OCI-LY7 (cell line): ENCODE measurements around the gene KCNQ1. TPM values are rescaled to one million over a fixed set of nuclear protein-coding genes. Genes with fewer than 3 reads are reported as not detected.

Experiments
- BruUV-seq: library from RNA; stranded (reverse); fragments of 400-500 nt; replicated peaks from 2 replicates; lab custom pipeline; 2021; lab: Mats Ljungman, UMichigan
- CTCF ChIA-PET: fragments of 300-600 bp; sonication (Branson Sonifier 250); formaldehyde crosslinking; loops from one replicate; lab custom pipeline; 2022; ENCODE audit warnings: antibody characterized with exemption; ENCODE audit not compliant: unreplicated experiment; lab: Charles Lee
- POLR2A ChIA-PET: fragments of 300-600 bp; sonication (Branson Sonifier 250); formaldehyde crosslinking; loops from one replicate; lab custom pipeline; 2022; ENCODE audit warnings: antibody characterized with exemption; lab: Charles Lee
- DNase-seq: peaks from one replicate; pipeline ENCODE4 v3.0.0-alpha.2; 2015; ENCODE audit warnings: low spot score
- H2AFZ ChIP-seq: fragments of 200-600 bp; sonication (generic), shearing (Covaris generic); 2 replicates; pipeline ENCODE4 v1.6.1; 2014; ENCODE audit warnings: mild to moderate bottlenecking, antibody characterized with exemption, low read length, moderate library complexity
- H3K27ac ChIP-seq: fragments of 200-600 bp; sonication (generic); 2 replicates; pipeline ENCODE4 v1.5.1; 2014; ENCODE audit warnings: mixed run types, low read depth, mild to moderate bottlenecking, moderate library complexity, low read length, inconsistent platforms; ENCODE audit not compliant: poor library complexity, severe bottlenecking
- H3K36me3 ChIP-seq: fragments of 200-600 bp; sonication (generic); 2 replicates; pipeline ENCODE4 v1.6.1; 2014; ENCODE audit warnings: mild to moderate bottlenecking, antibody characterized with exemption, low read length, moderate library complexity, mixed read lengths; ENCODE audit not compliant: insufficient read depth
- H3K4me1 ChIP-seq: fragments of 200-600 bp; sonication (generic); 2 replicates; pipeline ENCODE4 v1.5.1; 2014; ENCODE audit warnings: mild to moderate bottlenecking, low read length; ENCODE audit not compliant: insufficient read depth, poor library complexity, severe bottlenecking
- H3K4me2 ChIP-seq: fragments of 200-600 bp; sonication (generic); 2 replicates; pipeline ENCODE4 v1.6.1; 2014; ENCODE audit warnings: mild to moderate bottlenecking, low read length
- H3K4me3 ChIP-seq: fragments of 200-600 bp; sonication (generic); 2 replicates; pipeline ENCODE4 v1.5.1; 2014; ENCODE audit warnings: mild to moderate bottlenecking, low read depth, low read length; ENCODE audit not compliant: poor library complexity, severe bottlenecking
- H3K79me2 ChIP-seq: fragments of 200-600 bp; sonication (generic); 2 replicates; pipeline ENCODE4 v1.6.1; 2016; ENCODE audit warnings: low read depth, mild to moderate bottlenecking, low read length, moderate library complexity, mixed read lengths; ENCODE audit not compliant: insufficient read depth
- H3K9me2 ChIP-seq: fragments of 200-600 bp; sonication (generic); 2 replicates; pipeline ENCODE4 v1.6.1; 2016; ENCODE audit warnings: mild to moderate bottlenecking, low read length, mixed read lengths; ENCODE audit not compliant: insufficient read depth
- H3K9me3 ChIP-seq: fragments of 200-600 bp; sonication (generic); 2 replicates; pipeline ENCODE4 v1.6.1; 2014; ENCODE audit warnings: mild to moderate bottlenecking, mixed run types, low read length, mixed read lengths
- H4K20me1 ChIP-seq: fragments of 200-600 bp; sonication (generic); 2 replicates; pipeline ENCODE4 v1.6.1; 2014; ENCODE audit warnings: mild to moderate bottlenecking, antibody characterized with exemption, low read length, moderate library complexity, mixed read lengths; ENCODE audit not compliant: insufficient read depth
- EZH2phosphoT487 ChIP-seq: fragments of 200-600 bp; sonication (generic); IDR thresholded peaks from 2 replicates; pipeline ENCODE4 v1.6.1; 2018; ENCODE audit warnings: low read depth, borderline replicate concordance, mild to moderate bottlenecking, mixed run types, antibody characterized with exemption, low read length, moderate library complexity, mixed read lengths
- intact Hi-C: fragments of 100-400 bp; cut with micrococcal nuclease; formaldehyde crosslinking; loops from one replicate; pipeline ENCODE4 v1.10.0; 2022; ENCODE audit not compliant: unreplicated experiment
- total RNA-seq, 2 experiments: library from RNA; depleted of rRNA in 1 of 2; stranded (reverse); fragments of >200 nt in 1 of 2; shearing (Covaris generic) in 1 of 2; gene quantifications; 2 replicates each; pipeline ENCODE4 v1.2.3, GENCODE V29; 2014 to 2022
- TF ChIP-seq, protein P1 (sequence below): fragments of 200-600 bp; sonication (generic); conservative IDR thresholded peaks from 2 replicates; pipeline ENCODE4 v1.5.1; 2014; ENCODE audit warnings: mild to moderate bottlenecking, antibody characterized with exemption, low read length, moderate library complexity, mixed read lengths

Gene KCNQ1
- total RNA-seq, 2 experiments from 2014 or later = 0.22 to 1.3 TPM

DNA sequence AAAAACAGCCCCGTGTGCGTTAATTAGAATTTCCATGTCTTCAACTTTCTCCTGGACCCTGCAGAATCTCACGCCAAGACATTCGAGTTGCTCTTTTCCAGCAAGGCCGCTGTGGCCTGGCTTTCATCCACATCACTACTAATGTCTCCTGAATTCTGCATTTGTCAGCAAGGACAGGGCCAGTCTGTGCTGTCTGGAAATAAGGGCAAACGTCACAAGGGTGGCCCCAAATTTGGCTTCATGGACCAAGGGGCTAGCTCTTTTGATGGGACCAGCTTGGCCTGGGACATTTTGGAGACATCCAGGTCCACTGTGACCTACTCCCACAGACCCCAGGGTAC, 221.6 kb downstream of the KCNQ1 start:
- no peak overlapping the region for H3K4me2 ChIP-seq
- BruUV-seq = no TSS peak
- intact Hi-C loops = no loop called here
- TF ChIP-seq EZH2phosphoT487 = no peak
- TF ChIP-seq, protein P1, sequence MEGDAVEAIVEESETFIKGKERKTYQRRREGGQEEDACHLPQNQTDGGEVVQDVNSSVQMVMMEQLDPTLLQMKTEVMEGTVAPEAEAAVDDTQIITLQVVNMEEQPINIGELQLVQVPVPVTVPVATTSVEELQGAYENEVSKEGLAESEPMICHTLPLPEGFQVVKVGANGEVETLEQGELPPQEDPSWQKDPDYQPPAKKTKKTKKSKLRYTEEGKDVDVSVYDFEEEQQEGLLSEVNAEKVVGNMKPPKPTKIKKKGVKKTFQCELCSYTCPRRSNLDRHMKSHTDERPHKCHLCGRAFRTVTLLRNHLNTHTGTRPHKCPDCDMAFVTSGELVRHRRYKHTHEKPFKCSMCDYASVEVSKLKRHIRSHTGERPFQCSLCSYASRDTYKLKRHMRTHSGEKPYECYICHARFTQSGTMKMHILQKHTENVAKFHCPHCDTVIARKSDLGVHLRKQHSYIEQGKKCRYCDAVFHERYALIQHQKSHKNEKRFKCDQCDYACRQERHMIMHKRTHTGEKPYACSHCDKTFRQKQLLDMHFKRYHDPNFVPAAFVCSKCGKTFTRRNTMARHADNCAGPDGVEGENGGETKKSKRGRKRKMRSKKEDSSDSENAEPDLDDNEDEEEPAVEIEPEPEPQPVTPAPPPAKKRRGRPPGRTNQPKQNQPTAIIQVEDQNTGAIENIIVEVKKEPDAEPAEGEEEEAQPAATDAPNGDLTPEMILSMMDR = no peak
- H3K36me3 ChIP-seq = no peaks in the 10 kb centered on the region
- H3K79me2 ChIP-seq = no peaks in the 10 kb centered on the region
- ChIA-PET POLR2A (no interaction called here), CTCF (no interaction called here)
- H3K4me1 ChIP-seq = no peaks in the 10 kb centered on the region
- no peak overlapping the region for H3K27ac ChIP-seq
- H3K9me3 ChIP-seq = no peaks in the 10 kb centered on the region
- no peak overlapping the region for H2AFZ ChIP-seq
- DNase-seq = no peak
- no peaks in the 10 kb centered on the region for H4K20me1 ChIP-seq
- H3K9me2 ChIP-seq = no peaks in the 10 kb centered on the region
- no peak overlapping the region for H3K4me3 ChIP-seq

GRCh38 chr11:2666828-2667570, 222.2 kb downstream of the KCNQ1 start:
- Histone ChIP-seq H3K9me3 (no peaks in the 10 kb centered on the region), H3K4me1 (no peaks in the 10 kb centered on the region), H4K20me1 (no peaks in the 10 kb centered on the region), H3K79me2 (no peaks in the 10 kb centered on the region), H3K27ac (no peak overlapping the region), H3K9me2 (no peaks in the 10 kb centered on the region), H3K36me3 (no peaks in the 10 kb centered on the region), H2AFZ (no peak overlapping the region), H3K4me2 (no peak overlapping the region), H3K4me3 (no peak overlapping the region)
- DNase-seq = no peak
- BruUV-seq = no TSS peak
- TF ChIP-seq, protein P1 = no peak
- no peak for TF ChIP-seq EZH2phosphoT487
- ChIA-PET POLR2A (no interaction called here), CTCF (no interaction called here)
- intact Hi-C loops = no loop called here

DNA sequence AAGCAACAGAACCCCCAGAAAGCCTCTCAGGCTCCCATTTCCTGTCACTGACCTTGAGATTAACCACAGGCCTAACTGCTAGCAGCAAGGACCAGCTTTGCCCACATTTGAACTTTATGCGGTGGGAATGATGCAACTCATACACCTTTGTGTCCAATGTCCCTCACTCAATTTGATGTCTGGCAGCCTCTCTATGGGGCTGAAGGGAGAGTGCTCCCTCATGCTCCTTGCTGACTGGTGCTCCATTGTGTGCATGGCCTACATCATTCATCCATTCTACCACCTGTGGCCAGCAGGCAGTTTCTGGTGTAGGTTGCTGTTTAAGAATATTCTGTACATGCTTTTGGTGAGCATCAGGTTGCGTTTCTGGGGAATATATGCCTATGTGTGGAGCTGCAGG, 223.1 kb downstream of the KCNQ1 start:
- TF ChIP-seq, protein P1 = no peak
- TF ChIP-seq EZH2phosphoT487 = no peak
- intact Hi-C loops = no loop called here
- no peak overlapping the region for H3K4me3 ChIP-seq
- no peaks in the 10 kb centered on the region for H3K4me1 ChIP-seq
- ChIA-PET CTCF (no interaction called here), POLR2A (no interaction called here)
- H4K20me1 ChIP-seq = no peaks in the 10 kb centered on the region
- no peak overlapping the region for H3K4me2 ChIP-seq
- H3K27ac ChIP-seq = no peak overlapping the region
- H3K36me3 ChIP-seq = no peaks in the 10 kb centered on the region
- no peaks in the 10 kb centered on the region for H3K9me3 ChIP-seq
- BruUV-seq = TSS peak; percentile 55
- no peaks in the 10 kb centered on the region for H3K9me2 ChIP-seq
- DNase-seq = no peak
- H3K79me2 ChIP-seq = no peaks in the 10 kb centered on the region
- H2AFZ ChIP-seq = no peak overlapping the region
